22Rv1 (cell line): ENCODE results near the gene SPANXA2.
"Not testable (repeated sequence)": the region's sequence is repeated elsewhere in the genome, so short reads cannot be mapped to it uniquely, and the experiment has no call there.

Source experiments
- ZFX ChIP-seq: fragments of 450-650 bp; IDR thresholded peaks from 2 replicates; pipeline ENCODE4 v1.6.1; 2017; ENCODE audit warnings: antibody characterized with exemption, borderline replicate concordance
- TF ChIP-seq, protein P1 (sequence below): fragments of 450-650 bp; IDR thresholded peaks from 2 replicates; pipeline ENCODE4 v1.5.1; 2017; ENCODE audit warnings: mild to moderate bottlenecking

DNA sequence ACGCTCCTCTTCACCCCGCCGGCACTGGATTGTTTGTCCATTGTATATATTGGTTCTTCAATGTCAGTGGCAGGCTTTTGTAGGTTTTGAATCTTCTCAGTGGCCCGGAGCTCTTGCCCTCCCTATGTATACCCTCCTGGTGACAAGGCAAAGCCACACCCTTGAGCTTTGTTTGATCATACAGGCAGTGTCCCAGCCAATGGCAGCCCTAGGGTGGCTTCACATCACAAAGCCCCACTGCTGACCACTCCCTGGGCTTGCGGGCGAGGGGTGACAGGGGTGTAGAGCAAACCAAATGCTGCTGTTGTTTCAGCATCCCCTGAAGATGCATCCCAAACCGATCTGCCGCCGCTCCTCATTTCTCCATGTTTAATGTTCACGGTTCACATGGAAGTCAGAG is 4.9 kb upstream of the SPANXA2 start, which contains the start of gene SPANXA1:
- TF ChIP-seq, protein P1, sequence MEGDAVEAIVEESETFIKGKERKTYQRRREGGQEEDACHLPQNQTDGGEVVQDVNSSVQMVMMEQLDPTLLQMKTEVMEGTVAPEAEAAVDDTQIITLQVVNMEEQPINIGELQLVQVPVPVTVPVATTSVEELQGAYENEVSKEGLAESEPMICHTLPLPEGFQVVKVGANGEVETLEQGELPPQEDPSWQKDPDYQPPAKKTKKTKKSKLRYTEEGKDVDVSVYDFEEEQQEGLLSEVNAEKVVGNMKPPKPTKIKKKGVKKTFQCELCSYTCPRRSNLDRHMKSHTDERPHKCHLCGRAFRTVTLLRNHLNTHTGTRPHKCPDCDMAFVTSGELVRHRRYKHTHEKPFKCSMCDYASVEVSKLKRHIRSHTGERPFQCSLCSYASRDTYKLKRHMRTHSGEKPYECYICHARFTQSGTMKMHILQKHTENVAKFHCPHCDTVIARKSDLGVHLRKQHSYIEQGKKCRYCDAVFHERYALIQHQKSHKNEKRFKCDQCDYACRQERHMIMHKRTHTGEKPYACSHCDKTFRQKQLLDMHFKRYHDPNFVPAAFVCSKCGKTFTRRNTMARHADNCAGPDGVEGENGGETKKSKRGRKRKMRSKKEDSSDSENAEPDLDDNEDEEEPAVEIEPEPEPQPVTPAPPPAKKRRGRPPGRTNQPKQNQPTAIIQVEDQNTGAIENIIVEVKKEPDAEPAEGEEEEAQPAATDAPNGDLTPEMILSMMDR: not testable (repeated sequence)
- not testable (repeated sequence) for TF ChIP-seq ZFX
